GM21576 (cell line): ENCODE results near the gene BMERB1.
"Not testable (repeated sequence)": the region's sequence is repeated elsewhere in the genome, so short reads cannot be mapped to it uniquely, and the experiment has no call there.

Source experiments
- ATAC-seq: cut with Tn5 transposase; IDR thresholded peaks from one replicate; pipeline ENCODE4 v1.9.1; 2021; ENCODE audit warnings: mild to moderate bottlenecking, moderate library complexity; ENCODE audit not compliant: unreplicated experiment

Gene BMERB1

DNA sequence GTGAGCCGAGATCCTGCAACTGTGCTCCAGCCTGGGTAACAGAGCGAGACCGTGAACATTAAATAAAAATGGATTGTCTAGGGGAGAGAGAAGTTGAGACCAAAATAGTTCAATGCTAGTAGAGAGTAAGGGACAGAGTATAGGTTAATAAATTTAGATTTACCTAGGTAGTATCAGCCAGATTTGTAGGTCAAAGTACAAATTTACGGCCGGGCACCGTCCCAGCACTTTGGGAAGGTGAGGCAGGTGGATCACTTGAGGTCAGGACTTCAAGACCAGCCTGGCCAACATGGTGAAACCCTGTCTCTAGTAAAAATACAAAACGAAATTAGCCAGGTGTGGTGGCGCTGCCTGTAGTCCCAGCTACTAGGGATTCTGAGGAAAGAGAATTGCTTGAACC is 12.2 kb upstream of the BMERB1 start:
- ATAC-seq: no peak

DNA sequence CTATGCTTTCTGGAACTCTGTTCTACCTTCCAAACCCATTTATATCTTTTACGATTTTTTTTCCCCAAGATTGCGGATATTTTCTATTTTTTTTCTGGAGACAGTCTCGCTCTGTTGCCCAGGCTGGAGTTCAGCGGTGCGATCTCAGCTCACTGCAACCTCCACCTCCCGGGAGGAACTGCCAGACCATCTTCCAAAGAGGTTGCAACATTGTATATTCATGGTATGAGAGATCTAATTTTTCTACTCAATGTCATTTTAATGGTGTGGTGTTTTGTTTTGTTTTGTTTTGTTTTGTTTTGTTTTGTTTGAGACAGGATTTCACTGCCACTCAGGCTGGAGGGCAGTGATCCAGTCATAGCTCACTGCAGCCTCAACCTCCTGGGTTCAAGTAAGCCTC is 8.5 kb upstream of the BMERB1 start:
- ATAC-seq: no peak

DNA sequence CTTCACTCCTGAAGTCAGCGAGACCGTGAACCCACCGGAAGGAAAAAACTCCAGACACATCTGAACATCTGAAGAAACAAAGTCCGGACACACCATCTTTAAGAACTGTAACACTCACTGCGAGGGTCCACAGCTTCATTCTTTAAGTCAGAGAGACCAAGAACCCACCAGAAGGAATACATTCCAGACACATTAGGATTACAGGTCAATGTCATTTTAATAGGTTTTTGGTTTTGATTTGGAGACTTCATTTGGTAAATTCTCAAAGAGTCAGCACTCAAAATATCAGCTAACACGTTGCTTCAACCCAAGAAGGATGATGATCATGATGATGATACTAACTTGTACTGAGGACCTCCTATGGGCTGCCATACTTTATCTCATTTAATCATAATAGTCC is 7.6 kb upstream of the BMERB1 start:
- ATAC-seq: no peak

DNA sequence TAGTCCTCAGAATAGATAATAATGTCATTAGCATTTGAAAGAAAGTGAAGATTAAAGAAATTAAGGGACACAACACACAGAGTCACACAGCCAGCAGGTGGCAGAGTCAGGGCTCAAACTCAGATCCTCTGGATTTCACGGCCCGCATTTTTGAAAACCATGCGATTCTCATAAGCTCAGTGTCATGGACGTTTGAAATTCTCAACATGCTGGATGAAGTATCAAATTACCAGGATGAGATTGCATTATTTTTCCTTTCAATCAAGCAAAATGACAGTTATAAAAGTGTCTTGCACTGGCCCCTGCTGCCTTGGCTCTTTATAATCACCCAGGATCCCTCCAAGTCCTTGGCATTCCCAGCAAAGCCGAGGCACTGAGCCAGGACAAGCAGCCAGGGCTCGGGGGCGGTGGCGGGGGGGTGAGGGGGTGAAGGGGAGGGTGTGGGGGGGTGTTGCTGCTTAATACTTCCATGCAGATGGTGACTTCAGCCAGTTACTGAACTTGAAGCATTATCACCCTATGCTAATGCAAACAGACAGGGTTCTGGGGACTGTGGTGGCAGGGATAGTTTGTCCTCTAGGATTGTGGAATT is 6.6 kb upstream of the BMERB1 start:
- no peak for ATAC-seq

DNA sequence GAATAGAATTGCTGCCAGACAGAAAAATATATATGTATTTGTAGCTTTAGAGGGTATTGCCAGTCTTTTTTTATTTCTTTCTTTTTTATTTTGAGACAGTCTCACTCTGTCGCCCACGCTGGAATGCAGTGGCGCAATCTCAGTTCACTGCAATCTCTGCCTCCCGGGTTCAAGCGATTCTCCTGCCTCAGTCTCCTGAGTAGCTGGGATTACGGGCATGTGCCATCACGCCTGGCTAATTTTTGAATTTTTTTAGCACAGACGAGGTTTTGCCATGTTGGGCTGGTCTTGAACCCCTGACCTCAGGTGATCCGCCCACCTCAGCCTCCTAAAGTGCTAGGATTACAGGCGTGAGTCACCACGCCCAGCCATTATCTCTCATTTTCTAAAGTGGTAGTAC is 3.5 kb upstream of the BMERB1 start:
- ATAC-seq: not testable (repeated sequence)

DNA sequence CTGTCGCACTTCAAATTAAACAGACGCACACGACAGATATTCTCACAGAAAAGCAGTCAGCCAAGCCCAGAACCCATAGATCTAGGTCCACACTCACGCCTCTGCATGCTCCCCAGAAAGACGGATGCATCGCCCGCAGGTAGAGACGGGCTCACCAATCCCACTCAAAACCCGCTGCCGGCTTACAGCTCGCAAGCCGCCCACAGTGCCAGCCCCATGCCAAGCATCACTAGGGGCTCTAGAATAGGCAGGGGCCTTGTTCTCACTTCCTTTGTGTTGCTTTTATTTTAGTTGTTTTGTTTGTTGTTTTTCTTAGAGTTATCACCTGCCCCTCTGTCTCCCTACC is 336 bp upstream of the BMERB1 start:
- ATAC-seq: no peak

DNA sequence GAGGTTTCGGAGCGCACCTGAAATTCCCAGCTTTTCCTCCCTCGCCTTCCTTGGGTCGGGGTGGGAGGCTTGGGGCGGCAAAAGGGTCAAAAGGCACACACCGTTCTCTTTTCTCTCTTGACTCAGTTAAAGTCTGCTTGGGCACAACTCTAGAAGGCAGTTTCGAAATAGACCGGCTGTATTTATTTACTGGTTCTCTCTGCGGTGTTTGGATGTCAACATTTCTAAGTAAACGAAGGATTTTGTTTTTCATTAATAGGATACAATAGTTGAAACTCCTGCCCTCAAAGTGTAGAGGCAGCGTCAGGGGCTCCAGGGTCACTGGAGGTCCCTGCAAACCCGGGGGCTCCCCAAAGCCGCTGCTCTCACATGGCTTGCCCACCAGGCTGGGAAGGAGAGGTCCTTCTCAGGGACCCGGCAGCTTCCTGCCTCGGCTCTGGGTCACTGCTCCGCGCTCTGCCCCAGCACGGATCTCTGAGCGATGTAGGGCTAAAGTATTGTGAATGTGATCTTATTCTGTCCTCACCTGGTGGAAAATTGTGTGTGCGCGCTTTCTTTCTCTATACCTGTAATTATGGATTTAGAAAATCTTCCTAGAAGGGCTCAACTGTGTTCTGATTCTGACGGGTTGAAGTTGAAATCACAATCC is 952 bp downstream of the BMERB1 start:
- ATAC-seq: no peak

DNA sequence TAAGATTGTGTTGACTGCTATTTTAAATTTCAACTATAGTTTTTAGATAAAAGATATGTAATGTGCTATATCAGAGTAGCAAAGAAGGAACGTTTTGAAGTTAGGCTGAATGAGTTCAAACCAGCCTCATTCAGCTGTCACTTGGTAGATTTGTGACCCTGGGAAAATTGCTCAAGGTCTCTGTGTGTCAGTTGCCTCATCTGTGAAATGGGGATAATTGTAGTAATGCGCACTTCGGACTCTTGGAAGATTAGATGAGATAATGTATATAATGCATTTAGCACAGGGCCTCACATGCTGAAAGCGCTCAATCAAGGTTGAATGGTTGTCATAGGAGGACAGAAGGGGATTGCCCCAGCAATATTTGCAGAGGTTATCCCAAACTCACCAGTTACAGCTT is 4.7 kb downstream of the BMERB1 start:
- ATAC-seq: no peak

DNA sequence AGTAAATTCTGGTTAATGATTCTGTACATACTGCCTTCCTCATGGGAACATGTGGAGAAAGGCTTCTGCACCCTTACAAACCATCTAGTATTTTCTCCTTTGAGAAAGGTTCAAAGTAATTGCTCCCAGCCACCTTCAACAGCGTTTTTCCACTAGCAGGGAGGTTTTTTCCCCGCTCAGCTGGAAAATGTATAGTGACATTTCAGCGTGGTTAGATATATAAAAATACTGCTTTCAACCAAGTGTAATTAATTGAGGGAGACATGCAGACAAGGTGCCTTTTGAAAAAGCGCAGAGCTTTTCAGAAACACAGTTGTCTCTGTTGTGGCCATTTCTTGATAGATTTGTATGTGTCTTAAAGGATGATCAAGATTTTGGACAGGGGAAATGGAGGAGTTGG is 5.1 kb downstream of the BMERB1 start:
- no peak for ATAC-seq

DNA sequence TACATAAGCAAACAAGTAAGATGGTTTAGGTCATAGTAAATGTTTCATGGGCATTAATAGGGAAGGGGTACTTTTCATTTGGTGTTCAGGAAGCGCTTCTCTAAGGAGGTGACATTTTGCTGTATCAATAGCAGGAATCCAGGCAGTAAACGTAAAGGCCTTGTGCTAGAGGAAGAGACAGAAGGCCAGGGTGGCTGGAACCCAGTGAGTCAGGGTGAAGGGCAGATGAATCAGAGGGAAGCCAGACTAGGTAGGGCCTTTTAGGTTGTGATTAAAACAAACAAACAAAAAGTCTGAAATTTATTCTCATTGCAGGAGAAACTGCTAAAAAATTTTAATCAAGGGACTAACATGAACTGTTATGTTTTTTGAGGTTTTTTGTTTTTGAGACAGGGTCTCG is 6.5 kb downstream of the BMERB1 start:
- ATAC-seq: no peak

DNA sequence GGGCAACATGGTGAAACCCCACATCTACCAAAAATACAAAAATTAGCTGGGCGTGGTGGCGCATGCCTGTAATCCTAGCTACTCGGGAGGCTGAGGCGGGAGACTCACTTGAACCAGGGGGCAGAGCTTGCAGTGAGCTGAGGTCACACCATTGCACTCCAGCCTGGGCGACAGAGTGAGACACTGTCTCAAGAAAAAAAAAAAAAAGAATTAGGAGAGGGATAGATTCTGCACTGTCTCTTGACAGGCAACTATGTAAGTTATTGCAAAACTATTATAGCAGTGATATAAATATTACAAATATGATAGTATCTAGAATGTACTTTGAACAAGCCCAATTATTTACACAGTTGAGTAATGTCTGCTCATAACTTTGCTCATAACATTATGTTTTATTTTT is 7.8 kb downstream of the BMERB1 start:
- ATAC-seq: not testable (repeated sequence)

DNA sequence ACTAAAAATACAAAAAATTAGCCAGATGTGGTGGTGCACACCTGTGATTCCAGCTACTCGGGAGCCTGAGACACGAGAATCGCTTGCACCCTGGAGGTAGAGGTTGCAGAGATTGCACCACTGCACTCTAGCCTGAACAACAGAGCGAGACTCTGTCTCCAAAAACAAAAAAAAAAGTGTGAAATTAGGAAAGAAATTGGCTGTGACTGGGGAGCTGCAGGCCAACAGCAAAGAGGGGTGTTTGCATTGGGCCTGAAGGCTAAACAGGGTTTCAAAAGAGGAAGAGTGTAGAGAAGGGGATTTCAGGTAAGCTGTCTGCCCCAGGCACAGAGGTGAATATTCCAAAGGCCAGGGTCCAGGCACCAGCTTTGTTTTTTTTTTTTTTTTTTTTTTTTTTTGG is 9.4 kb downstream of the BMERB1 start:
- ATAC-seq: no peak

DNA sequence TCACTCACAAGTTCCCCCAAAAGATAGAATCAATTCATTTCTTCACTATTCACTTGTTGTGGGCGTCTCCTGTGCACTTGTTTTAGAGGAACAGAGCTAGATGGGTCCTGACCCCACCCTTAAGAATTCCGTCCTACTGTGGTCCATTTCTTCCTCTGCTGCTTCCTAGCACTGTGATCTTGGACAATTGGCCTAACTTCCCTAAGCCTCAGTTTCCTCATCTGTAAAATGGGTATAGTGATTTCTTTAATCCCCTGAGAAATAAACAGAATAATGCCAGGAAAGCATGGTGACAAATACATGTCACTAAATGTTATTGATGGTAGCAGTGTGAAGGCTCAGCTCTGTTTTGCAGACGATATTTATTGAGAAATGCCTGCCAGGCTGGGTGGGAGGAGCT is 9.9 kb downstream of the BMERB1 start:
- no peak for ATAC-seq

DNA sequence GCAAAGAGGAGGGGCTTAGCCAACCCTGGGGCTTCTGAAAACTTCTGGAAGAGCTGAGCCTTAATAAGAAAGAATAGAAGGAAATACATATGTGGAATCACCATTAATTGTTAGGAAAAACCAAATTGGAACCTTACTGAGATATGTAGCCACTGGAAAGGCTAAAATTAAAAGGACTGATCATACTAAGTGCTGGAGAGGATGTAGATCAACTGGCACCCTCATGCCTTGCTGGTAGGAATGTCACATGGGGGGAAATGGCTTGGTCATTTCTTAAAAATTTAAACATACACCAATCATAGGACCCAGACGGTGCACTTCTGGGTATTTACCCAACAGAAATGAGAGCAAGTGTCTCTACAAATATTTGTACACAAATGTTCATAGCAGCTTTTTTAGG is 11.1 kb downstream of the BMERB1 start:
- no peak for ATAC-seq

DNA sequence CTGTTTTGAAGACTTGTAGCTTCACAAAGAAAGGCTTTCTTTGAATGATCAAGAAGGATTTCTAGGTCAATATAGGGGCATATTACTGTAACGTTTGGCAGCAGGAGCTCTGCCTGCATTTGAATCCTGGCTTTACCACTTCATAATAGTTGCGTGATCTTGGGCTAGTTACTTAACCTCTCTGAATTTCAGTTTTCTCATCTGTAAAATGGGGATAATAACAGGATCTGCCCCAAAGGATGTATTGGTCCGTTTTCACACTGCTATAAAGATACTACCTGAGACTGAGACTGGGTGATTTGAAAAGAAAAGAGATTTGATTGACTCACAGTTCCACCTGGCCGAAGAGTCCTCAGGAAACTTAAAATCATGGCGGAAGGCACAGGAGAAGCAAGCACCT is 12.5 kb downstream of the BMERB1 start:
- no peak for ATAC-seq

DNA sequence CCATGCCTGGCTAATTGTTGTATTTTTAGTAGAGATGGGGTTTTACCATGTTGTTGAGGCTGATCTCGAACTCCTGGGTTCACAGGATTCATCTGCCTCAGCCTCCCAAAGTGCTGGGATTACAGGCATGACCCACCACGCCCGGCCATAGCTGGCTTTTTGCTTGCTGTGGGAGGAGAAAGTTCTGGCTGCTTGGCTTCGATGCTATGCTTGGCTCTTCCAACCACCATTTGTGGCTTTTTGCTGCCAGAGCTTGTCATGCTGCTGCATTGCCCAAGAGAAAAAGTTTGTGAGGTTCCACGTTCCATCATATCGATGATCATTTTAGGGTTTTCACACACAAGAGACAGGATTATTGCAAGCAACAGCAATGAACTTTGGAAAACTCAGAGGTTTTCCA is 16.2 kb downstream of the BMERB1 start:
- ATAC-seq: no peak

DNA sequence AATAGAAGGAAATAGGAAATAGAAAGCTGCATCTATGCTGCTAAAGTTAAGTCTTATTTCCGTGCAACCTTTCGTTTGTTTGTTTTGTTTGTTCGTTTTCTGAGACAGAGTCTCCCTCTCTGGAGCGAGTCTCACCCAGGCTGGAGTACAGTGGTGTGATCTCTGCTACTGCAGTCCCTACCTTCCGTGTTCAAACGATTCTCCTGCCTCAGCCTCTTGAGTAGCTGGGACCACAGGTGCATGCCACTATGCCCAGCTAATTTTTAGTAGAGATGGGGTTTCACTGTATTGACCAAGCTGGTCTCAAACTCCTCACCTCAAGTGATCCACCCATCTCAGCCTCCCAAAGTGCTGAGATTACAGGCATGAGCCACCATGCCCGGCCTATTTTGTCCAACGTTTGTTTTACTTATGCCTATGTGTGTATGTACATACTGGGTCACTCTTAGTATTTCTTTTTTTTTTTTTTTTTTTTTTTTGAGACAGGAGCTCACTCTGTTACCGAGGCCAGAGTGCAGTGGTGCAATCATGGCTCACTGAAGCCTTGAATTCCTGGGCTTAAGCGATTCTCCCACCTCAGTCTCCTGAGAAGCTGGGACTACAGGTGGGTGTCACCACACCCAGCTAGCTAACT is 16.8 kb downstream of the BMERB1 start:
- no peak for ATAC-seq

DNA sequence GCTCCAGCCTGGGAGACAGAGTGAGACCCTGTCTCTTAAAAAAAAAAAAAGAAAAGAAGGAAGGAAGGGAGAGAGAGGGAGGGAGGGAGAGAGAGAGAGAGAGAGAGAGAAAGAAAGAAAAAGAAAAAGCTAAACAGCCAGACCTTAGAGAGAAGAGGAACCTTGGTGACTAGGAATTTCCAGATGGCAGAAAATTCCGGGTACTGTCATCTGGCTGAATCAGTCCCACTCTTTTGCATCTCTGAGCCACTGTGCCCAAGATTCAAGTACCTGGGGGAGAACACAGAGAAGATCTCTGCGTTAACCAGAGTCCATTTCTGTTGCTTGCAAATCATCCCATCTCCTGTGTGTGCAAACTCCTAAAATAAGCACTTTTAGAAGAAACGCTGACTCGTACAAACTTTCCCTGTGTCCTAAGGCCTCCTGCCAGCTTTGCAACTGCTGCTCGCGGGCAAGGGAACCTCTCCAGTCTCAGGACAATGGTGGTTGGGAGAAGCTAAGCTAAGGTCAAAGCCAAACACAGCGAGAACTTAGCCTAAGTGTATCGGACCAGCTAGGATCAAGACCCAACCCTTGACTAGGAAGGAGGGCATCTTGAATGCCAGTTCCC is 18.0 kb downstream of the BMERB1 start:
- ATAC-seq: no peak

DNA sequence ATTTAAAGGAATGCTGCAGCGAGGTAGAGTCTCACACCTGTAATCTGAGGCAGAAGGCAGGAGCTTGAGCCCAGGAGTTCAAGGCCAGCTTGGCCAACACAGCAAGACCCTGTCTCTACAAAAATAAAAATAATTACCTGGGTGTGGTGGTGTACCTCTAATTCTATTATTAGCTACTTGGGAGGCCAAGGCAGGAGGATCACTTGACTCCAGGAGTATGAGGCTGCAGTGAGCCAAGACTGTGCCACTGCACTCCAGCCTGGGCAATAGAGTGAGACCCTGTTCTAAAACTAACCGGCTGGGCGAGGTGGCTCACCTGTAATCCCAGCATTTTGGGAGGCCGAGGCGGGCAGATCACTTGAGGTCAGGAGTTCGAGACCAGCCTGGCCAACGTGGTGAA is 18.9 kb downstream of the BMERB1 start:
- not testable (repeated sequence) for ATAC-seq

DNA sequence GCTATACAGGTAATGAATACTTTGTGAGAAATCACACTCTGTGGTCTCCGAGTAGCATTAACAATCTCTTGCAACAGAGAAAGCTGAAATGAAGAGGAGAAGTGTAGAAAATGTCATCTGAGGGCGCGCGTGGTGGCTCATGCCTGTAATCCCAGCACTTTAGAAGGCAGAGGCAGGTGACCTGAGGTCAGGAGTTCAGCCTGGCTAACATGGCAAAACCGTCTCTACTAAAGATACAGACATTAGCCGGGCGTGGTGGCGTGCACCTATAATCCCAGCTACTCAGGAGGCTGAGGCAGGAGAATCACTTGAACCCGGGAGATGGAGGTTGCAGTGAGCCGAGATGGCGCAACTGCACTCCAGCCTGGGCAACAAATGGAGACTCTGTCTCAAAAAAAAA is 20.5 kb downstream of the BMERB1 start:
- ATAC-seq: not testable (repeated sequence)

DNA sequence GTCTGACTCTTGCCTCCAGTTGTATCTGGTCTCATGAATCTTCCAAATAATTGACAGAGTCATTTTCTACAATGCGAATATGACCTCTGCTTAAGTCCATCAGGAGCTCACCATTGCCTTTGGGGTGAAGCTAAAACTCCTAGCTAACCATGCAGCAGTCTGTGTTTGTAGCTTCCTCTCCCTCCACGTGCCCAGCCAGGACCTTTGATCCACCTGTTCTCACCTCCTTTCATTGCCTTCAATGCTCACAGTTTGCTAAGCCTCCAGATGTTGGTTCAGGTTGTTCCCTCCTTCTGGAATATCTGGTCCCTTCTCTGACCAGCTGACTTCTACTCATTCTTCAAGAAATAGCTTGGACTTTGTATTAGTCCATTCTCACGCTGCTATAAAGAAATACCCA is 23.0 kb downstream of the BMERB1 start:
- no peak for ATAC-seq

DNA sequence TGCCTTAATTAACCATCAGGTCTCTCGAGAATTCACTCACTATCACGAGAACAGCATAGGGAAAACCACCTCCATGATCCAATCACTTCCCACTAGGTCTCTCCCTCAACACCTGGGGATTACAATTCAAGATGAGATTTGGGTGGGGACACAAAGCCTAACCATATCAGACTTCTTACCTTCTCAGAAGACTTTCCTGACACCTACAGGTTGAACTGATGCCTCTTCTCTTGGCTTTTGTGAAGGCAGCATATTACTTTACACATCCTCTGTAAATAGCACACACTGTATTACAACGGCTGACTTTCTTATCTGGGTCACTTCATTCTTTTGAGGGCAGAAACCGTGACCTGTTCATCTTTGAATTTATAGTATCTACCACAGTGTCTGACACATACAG is 23.6 kb downstream of the BMERB1 start:
- ATAC-seq: no peak
